ENCODE measurements around the gene QRFPR. TPM values are rescaled to one million over a fixed set of nuclear protein-coding genes. Genes with fewer than 3 reads are reported as not detected.

The QRFPR gene
- total and polyA plus RNA-seq, 10 of the 15 experiments (the other 5 are each of a cell fraction or from before 2014, with no cell fraction given) = not detected

- H3K27ac ChIP-seq (ENCODE audit: control insufficient read depth, insufficient read depth) = no peak overlapping the region
- CTCF ChIA-PET = interaction anchor here (1.1 to 1.6 kb wide), 2 partner anchors 9 to 19 kb away, joined by 3 read pairs; no protein-coding TSS in a partner anchor
- SMC1A ChIA-PET (ENCODE audit: uncharacterized antibody, unreplicated experiment) = interaction anchor here (0.9 to 1.2 kb wide), 2 partner anchors 8 to 16 kb away, joined by 3 to 4 read pairs; no protein-coding TSS in a partner anchor
- no peak overlapping the region for H3K9ac ChIP-seq (ENCODE audit: control insufficient read depth, insufficient read depth, low read length)
- no peaks in the 10 kb centered on the region for H3K27me3 ChIP-seq (replicated peaks in 1 of 2; ENCODE audit: control insufficient read depth in 2 of 2, insufficient read depth in 2 of 2, low read length in 1 of 2)
- POLR2A ChIA-PET = no interaction called here
- TF ChIP-seq RBBP5 (conservative IDR thresholded peaks at IDR 0.05) = no peak
- TF ChIP-seq NFIC (IDR thresholded peaks at IDR 0.05; ENCODE audit: low read depth, low read length) = no peak
- no peak for TF ChIP-seq NR2C1 (IDR thresholded peaks at IDR 0.05)
- TF ChIP-seq CBX3 (IDR thresholded peaks at IDR 0.05; ENCODE audit: borderline replicate concordance, low read depth) = no peak
- TF ChIP-seq ZNF384 (IDR thresholded peaks at IDR 0.05; ENCODE audit: borderline replicate concordance, low read depth, low read length) = no peak
- TF ChIP-seq POLR2A (IDR thresholded peaks at IDR 0.05; ENCODE audit: low read depth, low read length) = no peak
- no peak for FAIRE-seq
- no peak overlapping the region for H3K4me2 ChIP-seq (ENCODE audit: control insufficient read depth, insufficient read depth)
- in situ Hi-C loops (cut with MboI) = no loop called here
- 0% methylated on average over 2 of the region's 2 CpGs for WGBS (ENCODE audit: insufficient coverage, insufficient replicate concordance, low lambda C conversion rate, missing lambda C conversion rate)
- no peaks in the 10 kb centered on the region for H3K9me3 ChIP-seq (replicated peaks; ENCODE audit: control insufficient read depth, insufficient read depth, low read length)
- intact Hi-C loops (cut with micrococcal nuclease; ENCODE audit: unreplicated experiment) = no loop called here
- H3K4me3 ChIP-seq = no peak overlapping the region
- H4K20me1 ChIP-seq (ENCODE audit: control insufficient read depth, insufficient read depth) = no peaks in the 10 kb centered on the region
- DNase-seq (ENCODE audit: low read depth, low spot score) = no peak
- BruUV-seq (replicated peaks) = no TSS peak
- RAD21 ChIA-PET (ENCODE audit: unreplicated experiment) = no interaction called here
- no peak for ATAC-seq
- no peaks in the 10 kb centered on the region for H3K79me2 ChIP-seq (ENCODE audit: control insufficient read depth, insufficient read depth, low read length)
- H2AFZ ChIP-seq (ENCODE audit: control insufficient read depth, low read depth, low read length) = no peak overlapping the region
- H3K36me3 ChIP-seq (ENCODE audit: control insufficient read depth in 2 of 2, insufficient read depth in 2 of 2, low read length in 1 of 2) = no peaks in the 10 kb centered on the region
- no peaks in the 10 kb centered on the region for H3K4me1 ChIP-seq (ENCODE audit: control insufficient read depth, insufficient read depth, low read length)
Observed at GRCh38 chr4:121390335-121390734, 9.5 kb upstream of the QRFPR start.

- SMC1A ChIA-PET (ENCODE audit: uncharacterized antibody, unreplicated experiment) = interaction anchor here (1.1 kb wide), 1 partner anchor 9 kb away, joined by 6 read pairs; no protein-coding TSS in a partner anchor
Observed at GRCh38 chr4:121379276-121379675, 1.5 kb downstream of the QRFPR start.

More at GRCh38 chr4:121379276-121379675, 1.5 kb downstream of the QRFPR start:
- ChIA-PET RAD21 (ENCODE audit: unreplicated experiment) (no interaction called here), CTCF (interaction anchor here (2.3 kb wide), 1 partner anchor 9 kb away, joined by 8 read pairs; no protein-coding TSS in a partner anchor), POLR2A (no interaction called here)
- Histone ChIP-seq H3K4me2 (ENCODE audit: control insufficient read depth, insufficient read depth) (no peak overlapping the region), H3K27me3 (replicated peaks in 1 of 2; ENCODE audit: control insufficient read depth in 2 of 2, insufficient read depth in 2 of 2, low read length in 1 of 2) (peaks cover 3 to 12% of the 10 kb centered on the region in 2 experiments), H3K79me2 (ENCODE audit: control insufficient read depth, insufficient read depth, low read length) (no peaks in the 10 kb centered on the region), H3K4me3 (no peak overlapping the region), H3K9ac (ENCODE audit: control insufficient read depth, insufficient read depth, low read length) (no peak overlapping the region), H3K27ac (ENCODE audit: control insufficient read depth, insufficient read depth) (no peak overlapping the region), H3K36me3 (ENCODE audit: control insufficient read depth in 2 of 2, insufficient read depth in 2 of 2, low read length in 1 of 2) (no peaks in the 10 kb centered on the region), H3K4me1 (ENCODE audit: control insufficient read depth, insufficient read depth, low read length) (no peaks in the 10 kb centered on the region), H3K9me3 (replicated peaks; ENCODE audit: control insufficient read depth, insufficient read depth, low read length) (no peaks in the 10 kb centered on the region), H4K20me1 (ENCODE audit: control insufficient read depth, insufficient read depth) (no peaks in the 10 kb centered on the region), H2AFZ (ENCODE audit: control insufficient read depth, low read depth, low read length) (no peak overlapping the region)
- 42% methylated on average over 3 of the region's 3 CpGs for WGBS (ENCODE audit: insufficient coverage, insufficient replicate concordance, low lambda C conversion rate, missing lambda C conversion rate)
- in situ Hi-C loops (cut with MboI) (loop anchor here (10.0 kb wide), 1 partner anchor 276 kb away; no protein-coding TSS in a partner anchor), intact Hi-C loops (cut with micrococcal nuclease; ENCODE audit: unreplicated experiment) (no loop called here)
- no peak for FAIRE-seq
- BruUV-seq (replicated peaks) = no TSS peak
- DNase-seq (ENCODE audit: low read depth, low spot score) = no peak
- no peak for ATAC-seq
- no peak for TF ChIP-seq USF2 (IDR thresholded peaks at IDR 0.05; ENCODE audit: borderline replicate concordance, low read depth, low read length)
- no peak for TF ChIP-seq ZBTB33 (IDR thresholded peaks at IDR 0.05)
- no peak for TF ChIP-seq HDAC6 (IDR thresholded peaks at IDR 0.05; ENCODE audit: unreplicated experiment)
- TF ChIP-seq ZNF207 (IDR thresholded peaks at IDR 0.05; ENCODE audit: borderline replicate concordance) = no peak

Data from GM12878 (cell line).